ENCODE data around the gene EFHD1. TPM values are rescaled to one million over a fixed set of nuclear protein-coding genes. Genes with fewer than 3 reads are reported as not detected.
A peak's percentile ranks its signal among the peaks of the same experiment; 100 is the strongest.

The EFHD1 gene
- total and polyA plus RNA-seq, 4 donors = 2.2 to 8.6 (median 4.9) TPM

DNA sequence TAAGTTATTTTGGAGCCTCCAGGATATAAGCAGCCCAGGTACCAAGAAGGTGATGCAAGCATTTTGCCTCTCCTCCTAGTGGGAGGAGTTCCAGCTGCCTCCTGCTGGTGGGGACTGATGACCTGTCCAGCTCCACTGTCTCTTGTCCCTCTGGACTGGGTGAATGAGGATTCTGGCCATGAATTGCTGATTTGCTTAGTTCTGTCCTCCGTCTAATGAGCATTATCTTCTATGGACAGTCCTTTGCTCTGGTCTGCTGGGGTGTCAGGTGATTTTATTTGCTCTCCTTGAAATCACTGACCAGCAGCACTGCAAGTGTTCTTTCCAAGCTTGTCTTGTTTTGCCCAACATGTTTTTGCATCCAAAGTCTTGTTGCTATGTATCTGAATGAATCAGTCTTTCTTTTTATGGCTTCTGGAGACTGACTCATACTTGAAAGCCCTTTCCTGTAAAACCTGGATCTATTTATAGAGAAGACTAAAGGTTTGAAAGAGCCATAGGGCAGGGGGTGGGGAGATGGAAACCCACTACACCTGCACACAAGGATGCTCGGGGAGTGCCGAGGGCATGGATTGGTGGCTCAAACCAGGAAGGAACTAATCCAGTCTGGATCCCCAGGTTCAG, 40.5 kb upstream of the EFHD1 start:
- no peak overlapping the region for H3K4me3 ChIP-seq
- TF ChIP-seq, protein P1, sequence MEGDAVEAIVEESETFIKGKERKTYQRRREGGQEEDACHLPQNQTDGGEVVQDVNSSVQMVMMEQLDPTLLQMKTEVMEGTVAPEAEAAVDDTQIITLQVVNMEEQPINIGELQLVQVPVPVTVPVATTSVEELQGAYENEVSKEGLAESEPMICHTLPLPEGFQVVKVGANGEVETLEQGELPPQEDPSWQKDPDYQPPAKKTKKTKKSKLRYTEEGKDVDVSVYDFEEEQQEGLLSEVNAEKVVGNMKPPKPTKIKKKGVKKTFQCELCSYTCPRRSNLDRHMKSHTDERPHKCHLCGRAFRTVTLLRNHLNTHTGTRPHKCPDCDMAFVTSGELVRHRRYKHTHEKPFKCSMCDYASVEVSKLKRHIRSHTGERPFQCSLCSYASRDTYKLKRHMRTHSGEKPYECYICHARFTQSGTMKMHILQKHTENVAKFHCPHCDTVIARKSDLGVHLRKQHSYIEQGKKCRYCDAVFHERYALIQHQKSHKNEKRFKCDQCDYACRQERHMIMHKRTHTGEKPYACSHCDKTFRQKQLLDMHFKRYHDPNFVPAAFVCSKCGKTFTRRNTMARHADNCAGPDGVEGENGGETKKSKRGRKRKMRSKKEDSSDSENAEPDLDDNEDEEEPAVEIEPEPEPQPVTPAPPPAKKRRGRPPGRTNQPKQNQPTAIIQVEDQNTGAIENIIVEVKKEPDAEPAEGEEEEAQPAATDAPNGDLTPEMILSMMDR (IDR thresholded peaks at IDR 0.05; ENCODE audit: control extremely low read depth, extremely low read depth) = no peak
- no peak overlapping the region for H3K9ac ChIP-seq (ENCODE audit: insufficient read depth in 1 of 2, low read length in 2 of 2)
- no peaks in the 10 kb centered on the region for H3K9me3 ChIP-seq (ENCODE audit: control insufficient read depth in 4 of 4, insufficient read depth in 3 of 4, low read length in 3 of 4)
- 85 to 98% methylated on average over 3 of the region's 3 CpGs for WGBS, 2 donors
- no peaks in the 10 kb centered on the region for H3K27me3 ChIP-seq (ENCODE audit: control insufficient read depth in 3 of 3, insufficient read depth in 3 of 3, low read length in 2 of 3)
- DNase-seq (no peak), ATAC-seq (ENCODE audit: insufficient read depth, low FRiP score) (peak; percentile 16)
- no peaks in the 10 kb centered on the region for H3K36me3 ChIP-seq (ENCODE audit: control insufficient read depth in 4 of 4, insufficient read depth in 4 of 4, low read length in 4 of 4)
- peak overlapping the region in 1 of 2 donors; percentile 25 for H3K27ac ChIP-seq (ENCODE audit: low read depth in 1 of 2, low read length in 1 of 2)
- H3K4me1 ChIP-seq (ENCODE audit: control insufficient read depth in 5 of 5, insufficient read depth in 5 of 5, low read length in 5 of 5) = no peaks in the 10 kb centered on the region

DNA sequence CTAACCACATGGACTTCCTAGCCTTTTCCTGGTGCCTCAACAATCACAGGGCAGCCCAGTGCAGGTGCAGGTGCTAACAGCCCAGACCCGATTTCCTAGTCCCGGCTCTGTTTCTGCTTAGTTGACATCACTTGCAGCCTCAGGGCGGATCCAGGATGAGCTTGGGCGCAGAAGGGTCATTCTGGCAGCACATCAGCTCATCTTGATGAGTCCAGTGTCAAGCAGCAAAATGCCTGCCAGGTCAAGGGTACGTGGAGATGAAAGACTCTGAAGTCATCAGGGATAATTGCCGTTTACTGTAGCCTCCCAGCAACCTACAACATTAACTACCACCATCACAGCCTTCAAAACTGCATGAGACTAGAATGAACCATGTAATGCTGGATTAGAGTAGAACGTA, 39.4 kb upstream of the EFHD1 start:
- no peaks in the 10 kb centered on the region for H3K27me3 ChIP-seq (ENCODE audit: control insufficient read depth in 3 of 3, insufficient read depth in 3 of 3, low read length in 2 of 3)
- H3K27ac ChIP-seq (ENCODE audit: low read depth in 1 of 2, low read length in 1 of 2) = no peak overlapping the region
- WGBS, 2 donors = 77 to 92% methylated on average over 7 of the region's 7 CpGs
- H3K36me3 ChIP-seq (ENCODE audit: control insufficient read depth in 4 of 4, insufficient read depth in 4 of 4, low read length in 4 of 4) = no peaks in the 10 kb centered on the region
- H3K4me1 ChIP-seq (ENCODE audit: control insufficient read depth in 5 of 5, insufficient read depth in 5 of 5, low read length in 5 of 5) = no peaks in the 10 kb centered on the region
- TF ChIP-seq, protein P1 (IDR thresholded peaks at IDR 0.05; ENCODE audit: control extremely low read depth, extremely low read depth) = no peak
- no peaks in the 10 kb centered on the region for H3K9me3 ChIP-seq (ENCODE audit: control insufficient read depth in 4 of 4, insufficient read depth in 3 of 4, low read length in 3 of 4)
- no peak overlapping the region for H3K4me3 ChIP-seq
- no peak for DNase-seq
- H3K9ac ChIP-seq (ENCODE audit: insufficient read depth in 1 of 2, low read length in 2 of 2) = no peak overlapping the region
- ATAC-seq (ENCODE audit: insufficient read depth, low FRiP score) = no peak

DNA sequence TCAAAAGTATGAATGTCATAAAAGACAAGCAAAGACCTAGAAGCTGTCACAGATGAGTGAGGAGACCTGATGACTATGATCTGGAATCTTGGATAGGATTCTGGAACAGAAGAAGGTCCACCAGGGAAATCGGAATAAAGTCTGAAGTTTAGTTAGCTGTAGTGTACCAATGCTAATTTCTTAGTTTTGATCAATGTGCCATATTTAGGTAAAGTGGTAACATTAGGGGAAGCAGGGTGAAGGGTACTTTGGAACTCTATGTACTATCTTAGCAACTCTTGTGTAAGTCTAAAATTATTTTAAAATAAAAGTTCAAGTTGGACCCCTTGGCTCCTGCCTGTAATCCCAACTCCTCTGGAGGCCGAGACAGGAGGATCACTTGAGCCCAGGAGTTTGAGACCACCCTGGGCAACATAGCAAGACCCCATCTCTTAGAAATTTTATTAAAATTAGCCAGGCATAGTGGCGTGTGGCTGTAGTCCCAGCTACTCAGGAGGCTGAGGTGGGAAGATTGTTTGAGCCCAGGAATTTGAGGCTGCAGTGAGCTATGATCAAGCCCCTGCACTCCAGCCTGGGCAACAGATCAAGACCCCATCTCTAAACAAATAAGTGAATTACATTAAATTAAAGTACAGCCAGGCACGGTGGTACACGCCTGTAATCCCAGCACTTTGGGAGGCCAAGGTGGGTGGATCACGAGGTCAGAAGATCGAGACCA, 35.9 kb upstream of the EFHD1 start:
- Histone ChIP-seq H3K36me3 (ENCODE audit: control insufficient read depth in 4 of 4, insufficient read depth in 4 of 4, low read length in 4 of 4) (no peaks in the 10 kb centered on the region), H3K4me3 (no peak overlapping the region), H3K27me3 (ENCODE audit: control insufficient read depth in 3 of 3, insufficient read depth in 3 of 3, low read length in 2 of 3) (no peaks in the 10 kb centered on the region), H3K9ac (ENCODE audit: insufficient read depth in 1 of 2, low read length in 2 of 2) (no peak overlapping the region), H3K4me1 (ENCODE audit: control insufficient read depth in 5 of 5, insufficient read depth in 5 of 5, low read length in 5 of 5) (no peaks in the 10 kb centered on the region), H3K27ac (ENCODE audit: low read depth in 1 of 2, low read length in 1 of 2) (no peak overlapping the region), H3K9me3 (ENCODE audit: control insufficient read depth in 4 of 4, insufficient read depth in 3 of 4, low read length in 3 of 4) (no peaks in the 10 kb centered on the region)
- WGBS, 2 donors = 97% methylated on average over 7 of the region's 7 CpGs
- TF ChIP-seq, protein P1 (IDR thresholded peaks at IDR 0.05; ENCODE audit: control extremely low read depth, extremely low read depth) = no peak
- ATAC-seq (ENCODE audit: insufficient read depth, low FRiP score) = no peak
- DNase-seq = no peak
